Stomach smooth muscle (tissue), 2 donors: ENCODE data around the gene CNNM3.

Experiments
- H3K27ac ChIP-seq: one replicate; pipeline ENCODE4 v1.7.0; 2013; ENCODE audit warnings: mild to moderate bottlenecking, low read length, inconsistent platforms
- H3K27me3 ChIP-seq, 2 donors: one replicate each; pipeline ENCODE4 v1.7.0; 2013; ENCODE audit warnings: low read length in 2 of 2; ENCODE audit not compliant: insufficient read depth in 2 of 2, control insufficient read depth in 1 of 2
- H3K36me3 ChIP-seq, 2 donors: one replicate each; pipeline ENCODE4 v1.7.0; 2013; ENCODE audit warnings: low read length in 2 of 2; ENCODE audit not compliant: control insufficient read depth in 2 of 2, insufficient read depth in 2 of 2
- H3K4me1 ChIP-seq: one replicate; pipeline ENCODE4 v1.7.0; 2013; ENCODE audit warnings: low read length; ENCODE audit not compliant: control insufficient read depth, insufficient read depth
- H3K4me3 ChIP-seq, 2 donors: one replicate each; pipeline ENCODE4 v1.7.0; 2013; ENCODE audit warnings: low read length in 2 of 2
- H3K9ac ChIP-seq, 2 donors: one replicate each; pipeline ENCODE4 v1.7.0; 2013; ENCODE audit warnings: low read length in 2 of 2, mild to moderate bottlenecking in 1 of 2
- H3K9me3 ChIP-seq, 2 donors: one replicate each; pipeline ENCODE4 v1.7.0; 2013; ENCODE audit warnings: low read length in 2 of 2; ENCODE audit not compliant: control insufficient read depth in 2 of 2
- donor health status: healthy.
- donor health status: Pancreatic carcinoma.

The CNNM3 gene

DNA sequence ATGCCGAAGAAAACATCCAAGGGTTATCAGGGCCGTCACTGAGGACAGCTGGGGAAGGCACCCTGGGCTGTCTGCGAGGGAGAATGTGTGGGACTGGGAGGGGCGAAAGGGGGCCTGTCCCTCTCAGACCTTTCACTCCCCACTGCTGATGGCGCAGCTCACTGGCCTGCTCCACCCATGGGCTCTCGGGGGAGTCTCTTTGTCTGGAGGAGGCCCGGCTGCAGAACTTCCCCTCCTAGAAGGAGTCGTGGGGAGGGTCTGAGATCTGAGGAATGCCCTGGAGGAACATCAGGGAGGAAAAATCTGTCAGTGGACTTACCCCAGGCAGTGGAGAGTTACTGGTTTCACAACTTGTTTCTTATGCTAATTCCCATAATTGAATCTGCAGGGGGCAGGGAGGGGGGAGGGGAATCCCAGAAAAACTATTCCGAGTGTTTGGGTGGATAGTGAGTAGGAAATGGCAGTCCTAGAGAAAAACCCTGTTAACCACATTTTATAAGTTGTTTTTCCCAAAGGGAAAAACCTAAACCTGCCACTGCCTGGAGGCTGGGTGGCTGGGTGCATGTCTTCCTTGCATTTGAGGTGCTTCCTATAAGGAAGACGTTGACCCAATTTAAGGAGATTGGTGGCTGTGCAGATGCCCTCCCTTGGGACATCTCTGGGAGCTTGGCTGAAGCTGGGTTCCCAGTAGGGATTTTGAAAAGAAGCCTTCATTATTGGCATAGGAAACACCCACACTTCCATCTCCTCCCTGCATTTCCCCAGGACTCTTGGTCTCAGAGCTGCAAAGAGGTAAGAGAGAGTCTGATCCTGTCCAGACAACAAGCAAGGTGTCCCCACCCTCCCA is 65.5 kb downstream of the CNNM3 start:
- H3K9ac ChIP-seq: no peak overlapping the region
- H3K27me3 ChIP-seq: no peaks in the 10 kb centered on the region
- no peak overlapping the region for H3K27ac ChIP-seq
- peaks cover 18% of the 10 kb centered on the region for H3K4me1 ChIP-seq
- H3K9me3 ChIP-seq: no peaks in the 10 kb centered on the region
- no peaks in the 10 kb centered on the region for H3K36me3 ChIP-seq
- no peak overlapping the region for H3K4me3 ChIP-seq

DNA sequence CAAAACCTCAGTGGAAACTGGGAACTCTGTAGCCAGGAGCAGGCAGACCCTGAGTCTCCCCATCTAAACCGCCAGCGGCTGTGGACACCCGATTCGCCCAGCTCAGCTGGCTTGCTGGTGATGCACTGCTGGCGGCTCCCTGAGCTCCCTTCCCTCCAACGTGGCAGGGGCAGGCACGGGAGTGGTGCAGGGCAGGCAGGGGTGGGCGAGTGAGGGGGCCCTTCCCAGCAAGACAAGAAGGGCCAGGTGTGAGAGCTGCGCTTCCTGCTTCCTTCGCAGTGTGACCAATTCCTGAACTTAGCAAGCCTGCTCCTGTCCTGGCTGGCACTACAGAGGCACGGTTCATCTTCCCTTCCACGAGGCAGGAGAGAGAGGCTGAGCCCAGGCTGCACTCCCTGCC is 66.2 kb downstream of the CNNM3 start:
- Histone ChIP-seq H3K4me3 (no peak overlapping the region), H3K27me3 (no peaks in the 10 kb centered on the region), H3K27ac (no peak overlapping the region), H3K4me1 (peaks cover 23% of the 10 kb centered on the region), H3K36me3 (no peaks in the 10 kb centered on the region), H3K9ac (no peak overlapping the region), H3K9me3 (no peaks in the 10 kb centered on the region)

DNA sequence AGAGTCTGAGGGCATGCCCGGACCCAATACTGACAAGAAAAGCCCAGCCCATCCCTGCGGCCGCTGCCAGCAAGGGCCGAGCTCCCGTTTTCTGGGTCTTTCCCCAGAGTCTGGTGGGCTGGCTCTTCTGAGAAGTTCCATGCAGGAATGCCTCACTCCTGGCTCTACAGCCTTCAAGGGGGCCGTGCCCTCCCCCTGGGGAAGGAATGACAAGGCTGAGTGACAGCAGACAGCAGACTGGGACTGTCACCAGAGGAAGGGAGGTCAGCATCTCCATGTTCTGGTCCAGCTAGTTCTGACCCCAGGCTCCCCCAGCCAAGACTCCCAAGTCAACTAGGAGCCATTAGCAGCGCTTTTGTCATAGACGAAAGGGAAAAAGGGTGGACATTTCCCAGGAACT is 66.8 kb downstream of the CNNM3 start:
- no peak overlapping the region for H3K9ac ChIP-seq
- no peak overlapping the region for H3K27ac ChIP-seq
- peaks cover 30% of the 10 kb centered on the region for H3K4me1 ChIP-seq

DNA sequence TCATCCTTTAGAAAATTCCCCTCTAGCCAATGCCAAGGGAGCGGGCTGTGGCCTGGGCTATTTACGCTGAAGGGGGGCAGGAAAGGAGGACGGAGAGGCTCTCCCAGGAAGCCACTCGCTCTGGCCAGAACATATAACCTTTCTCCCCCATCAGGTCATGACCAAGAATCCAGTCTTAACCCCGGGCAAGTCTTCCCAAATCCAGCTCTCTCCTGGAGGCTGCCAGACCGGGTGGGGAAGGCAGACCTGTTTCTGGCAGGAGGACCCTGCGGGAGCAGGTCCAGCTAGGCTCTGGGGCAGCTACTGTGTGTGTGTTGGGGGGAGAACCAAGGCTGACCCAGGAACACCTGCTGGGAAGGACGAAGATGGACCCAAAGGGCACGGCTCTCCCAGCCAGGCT is 67.2 kb downstream of the CNNM3 start:
- Histone ChIP-seq H3K9me3 (no peaks in the 10 kb centered on the region), H3K36me3 (no peaks in the 10 kb centered on the region), H3K27ac (no peak overlapping the region), H3K4me3 (no peak overlapping the region), H3K9ac (no peak overlapping the region), H3K27me3 (no peaks in the 10 kb centered on the region), H3K4me1 (peaks cover 34% of the 10 kb centered on the region)

More for the DNA sequence above, 66.8 kb downstream of the CNNM3 start:
- Histone ChIP-seq H3K4me3 (no peak overlapping the region), H3K9me3 (no peaks in the 10 kb centered on the region), H3K27me3 (no peaks in the 10 kb centered on the region), H3K36me3 (no peaks in the 10 kb centered on the region)
